Right hindlimb (tissue), 1 donor: Measurements from ENCODE around the gene HK1.
"Not testable (repeated sequence)": the region's sequence is repeated elsewhere in the genome, so short reads cannot be mapped to it uniquely, and the experiment has no call there.

ENCODE experiments used
- DNase-seq: peaks from one replicate; pipeline ENCODE4 v3.0.0-alpha.2; 2018

The HK1 gene

DNA sequence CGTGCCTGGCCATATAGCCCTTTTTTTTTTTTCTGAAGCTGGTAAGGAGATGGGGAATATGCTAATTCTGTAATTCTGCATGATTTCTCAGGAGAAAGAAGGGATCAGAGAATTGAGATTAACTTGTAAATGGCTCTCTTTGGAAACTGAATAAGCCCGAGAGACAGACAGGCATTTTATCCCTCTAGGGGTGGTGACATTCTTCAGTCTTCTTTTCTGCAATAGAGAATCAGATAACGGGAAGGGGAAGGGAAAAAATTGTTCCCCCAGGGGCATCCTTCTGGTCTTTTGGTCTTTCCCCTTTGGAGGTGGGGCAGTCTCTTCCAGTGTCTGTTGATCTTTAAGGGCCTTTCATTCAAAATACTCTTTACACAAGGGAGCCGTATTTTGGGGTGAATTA is 34.2 kb downstream of the HK1 start:
- no peak for DNase-seq

DNA sequence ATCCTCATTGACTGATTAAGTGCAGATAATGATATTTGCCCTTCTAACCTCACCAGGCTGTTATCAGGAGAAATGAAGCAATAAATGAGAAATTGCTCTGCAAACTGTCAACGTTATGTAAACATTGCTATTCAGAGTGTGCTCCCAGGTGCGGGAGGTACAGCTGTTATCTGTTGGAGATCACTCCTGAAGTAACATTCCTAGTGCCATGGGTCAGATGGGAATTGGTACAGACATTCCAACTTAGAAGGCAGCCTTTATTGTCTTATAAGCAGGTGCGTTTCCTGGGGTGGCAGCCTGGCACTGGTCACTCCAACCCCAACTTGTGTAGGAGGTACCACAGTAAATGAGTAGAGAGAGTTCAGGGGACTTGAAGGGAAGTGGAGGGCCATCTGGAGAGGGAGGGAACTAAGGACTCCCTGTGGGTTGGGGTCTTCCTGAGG is 36.8 kb downstream of the HK1 start:
- no peak for DNase-seq

DNA sequence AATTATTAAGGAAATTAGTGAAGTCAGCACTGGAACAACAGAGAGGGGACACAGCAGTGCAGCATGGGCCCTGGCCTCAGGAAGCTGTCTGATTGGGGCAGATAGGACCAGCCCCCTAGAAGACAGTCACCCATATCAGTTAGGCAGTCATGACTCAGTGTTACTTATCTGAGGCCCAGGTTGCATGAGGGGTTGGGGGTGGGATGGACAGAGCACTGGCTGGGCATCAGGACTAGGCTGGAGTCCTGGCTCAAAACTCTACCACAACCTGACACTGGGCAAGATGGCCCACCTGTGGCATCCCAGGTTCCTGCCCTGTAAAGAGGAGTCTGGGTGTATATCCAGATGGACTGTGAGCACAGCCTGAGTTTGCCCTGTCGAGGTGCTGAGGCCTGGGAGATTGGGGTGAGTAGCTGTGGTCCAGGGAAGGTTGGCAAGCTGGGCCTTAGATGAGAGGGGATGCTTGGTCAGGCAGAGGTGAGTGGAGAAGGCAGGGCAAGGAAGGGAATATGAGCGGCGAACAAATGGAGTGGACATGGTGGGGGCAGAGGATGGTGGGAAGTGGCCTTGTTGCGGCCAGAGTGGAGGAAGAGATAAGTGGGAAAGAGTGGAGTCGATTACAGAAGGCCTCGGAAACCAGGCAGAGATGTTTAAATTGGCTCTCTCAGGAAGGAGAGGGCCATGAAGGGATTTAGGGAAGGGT is 37.5 kb downstream of the HK1 start:
- no peak for DNase-seq

DNA sequence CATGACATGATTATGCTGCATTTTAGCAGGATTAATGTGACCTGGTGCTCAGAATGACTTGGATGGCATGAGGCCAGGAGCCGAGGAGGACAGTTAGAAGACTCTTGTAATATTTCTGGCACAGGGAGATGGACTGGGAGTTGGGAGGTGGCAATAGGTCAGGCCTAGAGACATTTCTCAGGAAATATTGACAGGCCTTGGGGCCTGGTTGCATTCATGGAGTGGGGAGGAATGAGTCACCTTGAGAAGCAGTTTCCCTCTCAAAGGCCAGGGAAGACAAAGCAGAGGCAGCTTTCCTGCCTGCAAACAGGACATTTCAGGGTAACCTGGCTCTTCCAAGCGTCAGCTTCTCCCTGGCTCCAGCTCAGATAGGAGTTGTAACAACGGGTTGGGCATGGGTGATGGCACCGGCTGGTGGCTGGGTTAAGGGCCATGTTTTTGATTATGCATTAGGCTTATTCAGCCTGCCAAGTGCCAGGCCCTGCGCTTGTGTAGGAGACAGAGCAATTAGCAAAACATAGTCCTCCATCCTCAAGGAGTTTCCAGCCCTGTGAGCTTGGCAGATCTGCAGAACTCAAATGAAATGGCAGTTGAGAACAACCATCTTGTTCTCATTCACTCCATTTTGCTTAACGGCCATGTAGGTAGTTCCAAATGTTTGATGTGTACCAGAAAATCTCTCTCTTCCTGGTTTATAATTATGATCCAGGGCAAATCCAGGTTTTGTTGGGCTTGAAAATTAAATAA is 38.2 kb downstream of the HK1 start:
- DNase-seq: no peak

DNA sequence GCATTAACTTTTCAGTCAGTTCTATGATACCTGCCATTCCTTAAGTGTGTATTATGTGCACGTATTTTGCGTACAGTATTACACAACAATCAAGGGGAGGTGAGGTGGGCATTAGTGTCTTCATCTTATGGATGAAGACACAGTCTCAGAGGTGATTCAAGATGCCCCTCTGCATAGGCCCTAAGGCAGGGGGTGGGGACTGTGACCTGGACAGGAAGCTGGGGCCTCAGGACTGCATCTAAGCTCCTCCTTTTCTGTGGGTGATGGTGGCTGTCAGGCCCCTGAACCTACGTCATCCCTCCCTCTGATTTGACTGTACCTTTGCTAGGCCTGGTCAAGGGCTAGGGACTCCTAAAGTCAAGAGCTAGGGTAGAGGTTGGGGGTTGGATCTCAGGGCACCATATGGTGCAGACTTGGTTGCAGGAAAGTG is 38.9 kb downstream of the HK1 start:
- DNase-seq: no peak

DNA sequence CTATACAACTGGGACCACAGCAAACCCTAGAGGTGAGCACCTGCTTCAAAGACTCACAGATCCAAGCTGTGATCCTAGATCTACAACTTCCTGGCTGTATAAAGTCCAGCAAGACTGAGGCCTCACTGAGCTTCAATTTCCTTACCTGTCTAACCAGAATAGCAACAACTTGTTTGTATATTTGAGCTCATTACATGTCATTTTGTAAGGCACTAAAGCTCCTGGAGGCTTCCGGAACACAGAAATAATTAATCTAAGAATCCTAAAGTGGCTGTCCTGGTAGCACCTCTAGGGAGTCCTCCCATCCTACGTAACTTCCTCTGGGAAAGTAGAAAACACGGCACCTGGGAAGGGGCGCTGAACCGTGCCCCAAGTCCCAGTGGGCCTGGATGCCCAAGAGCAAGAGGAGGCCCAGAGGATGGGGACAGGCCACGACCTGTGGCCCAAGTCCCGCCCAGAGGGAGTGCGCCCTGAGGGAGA is 39.4 kb downstream of the HK1 start:
- peak; percentile 46 for DNase-seq

DNA sequence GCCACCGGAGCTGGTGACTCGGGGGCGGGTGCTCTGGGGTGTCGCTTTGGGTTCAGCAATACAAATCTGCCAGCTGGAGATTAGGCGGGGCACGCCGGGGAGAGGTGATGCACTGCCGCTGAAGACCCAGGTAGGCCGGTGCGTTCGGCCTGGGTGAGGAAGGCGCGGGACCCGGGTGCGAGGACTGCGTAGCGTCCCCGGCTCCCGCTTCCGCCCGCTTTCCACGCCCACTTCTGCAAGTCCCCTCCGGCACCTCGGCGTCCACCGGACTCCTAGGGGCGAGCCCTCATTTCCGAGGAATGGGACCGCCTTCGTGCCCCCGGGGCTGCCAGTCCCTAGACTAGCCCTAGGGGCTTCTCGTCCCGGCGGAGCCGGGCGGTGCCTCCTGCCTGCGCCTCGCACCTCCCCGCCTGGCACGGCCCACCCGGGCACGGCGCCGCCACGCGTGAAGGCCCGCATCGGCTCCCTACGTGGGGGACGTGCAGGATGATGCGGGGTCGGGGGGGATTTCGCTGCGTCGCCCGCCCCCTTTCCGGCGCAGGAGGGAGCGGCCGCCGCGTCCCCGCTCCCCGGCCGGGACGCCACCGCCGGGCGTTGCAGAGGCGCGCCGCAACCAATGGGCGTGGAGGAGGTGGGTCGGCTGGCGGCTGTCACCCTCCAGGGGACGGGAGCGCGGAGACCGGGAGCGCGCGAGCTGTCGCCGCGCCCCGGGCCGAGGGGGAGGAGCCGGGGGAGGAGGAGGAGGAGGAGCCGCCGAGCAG is 40.0 kb downstream of the HK1 start:
- DNase-seq: peak; percentile 95

DNA sequence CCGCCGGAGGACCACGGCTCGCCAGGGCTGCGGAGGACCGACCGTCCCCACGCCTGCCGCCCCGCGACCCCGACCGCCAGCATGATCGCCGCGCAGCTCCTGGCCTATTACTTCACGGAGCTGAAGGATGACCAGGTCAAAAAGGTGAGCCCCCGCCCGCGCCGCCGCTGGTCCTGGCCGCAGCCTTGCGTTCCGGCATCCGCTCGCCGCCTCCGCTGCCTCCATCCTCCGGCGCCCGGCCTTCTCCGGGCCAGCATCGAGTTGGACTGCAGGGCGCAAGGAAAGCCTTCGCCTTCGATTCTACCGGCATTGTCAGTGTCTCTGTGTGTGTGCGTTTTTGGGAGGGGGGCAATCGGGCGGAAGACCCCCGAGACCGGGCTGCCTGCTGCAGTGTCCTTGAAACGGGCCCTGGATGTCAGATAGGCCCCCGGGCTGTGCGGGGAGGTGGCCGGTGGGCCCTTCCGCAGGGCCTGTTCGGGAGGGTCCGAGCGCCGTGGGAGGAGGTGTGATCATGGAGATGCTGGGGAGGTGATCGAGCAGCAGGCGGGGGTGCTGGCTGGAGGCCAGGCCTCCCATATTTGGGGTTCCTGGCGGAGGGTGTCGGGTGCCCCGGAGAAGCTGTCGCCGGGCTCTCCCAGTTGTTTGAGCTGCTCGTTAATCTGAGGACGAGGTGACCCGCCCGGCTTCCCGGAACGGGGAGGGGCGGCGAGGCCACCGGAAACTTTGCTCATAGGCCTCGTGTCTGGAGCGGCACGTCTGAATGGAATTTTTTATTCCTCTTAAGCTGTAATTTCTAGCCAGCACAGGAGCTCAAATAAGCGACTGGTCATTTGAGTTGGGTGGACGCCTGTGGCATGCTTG is 40.8 kb downstream of the HK1 start:
- peak; percentile 85 for DNase-seq

DNA sequence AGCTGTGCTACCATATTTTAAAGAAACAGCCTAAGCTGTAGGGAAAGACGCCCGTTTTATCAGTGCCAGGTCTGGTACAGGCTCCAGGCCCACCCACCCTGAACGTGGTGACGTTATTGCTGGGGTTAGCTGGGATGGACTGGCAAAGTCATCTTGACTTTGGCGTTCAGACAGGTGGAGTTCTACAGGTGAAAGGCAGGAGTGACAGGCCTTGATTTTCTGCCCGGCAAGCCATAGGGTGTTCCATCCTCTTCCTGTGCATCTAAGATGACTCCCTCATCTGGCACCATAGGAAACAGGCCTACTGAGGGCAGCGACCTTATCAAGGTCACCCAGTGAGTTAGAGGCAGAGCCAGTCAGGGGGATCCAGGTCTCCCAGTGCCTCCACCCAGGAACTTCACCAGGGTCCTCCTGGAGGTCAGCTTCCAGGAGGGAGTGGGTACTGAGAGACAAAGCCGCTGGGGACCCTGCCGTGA is 41.6 kb downstream of the HK1 start:
- no peak for DNase-seq

DNA sequence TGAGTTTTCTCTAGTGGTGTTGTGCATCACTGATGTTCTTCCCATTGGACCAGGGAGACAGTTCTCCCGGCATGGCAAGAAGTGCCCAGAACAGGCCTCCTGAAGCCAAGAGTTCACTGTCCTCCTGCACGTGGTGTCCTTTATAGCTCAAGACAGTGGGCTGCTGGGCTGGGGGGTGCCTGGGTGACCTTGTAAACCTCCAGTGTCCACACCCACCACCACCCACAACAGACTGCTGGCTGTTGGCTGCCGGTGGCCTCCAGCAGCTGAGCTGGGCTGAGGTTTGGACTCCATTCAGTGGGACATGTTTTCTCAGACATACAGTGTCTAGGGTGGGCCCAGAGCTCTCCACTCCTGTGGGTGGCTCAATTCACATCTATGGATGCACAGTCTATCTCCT is 42.2 kb downstream of the HK1 start:
- no peak for DNase-seq

DNA sequence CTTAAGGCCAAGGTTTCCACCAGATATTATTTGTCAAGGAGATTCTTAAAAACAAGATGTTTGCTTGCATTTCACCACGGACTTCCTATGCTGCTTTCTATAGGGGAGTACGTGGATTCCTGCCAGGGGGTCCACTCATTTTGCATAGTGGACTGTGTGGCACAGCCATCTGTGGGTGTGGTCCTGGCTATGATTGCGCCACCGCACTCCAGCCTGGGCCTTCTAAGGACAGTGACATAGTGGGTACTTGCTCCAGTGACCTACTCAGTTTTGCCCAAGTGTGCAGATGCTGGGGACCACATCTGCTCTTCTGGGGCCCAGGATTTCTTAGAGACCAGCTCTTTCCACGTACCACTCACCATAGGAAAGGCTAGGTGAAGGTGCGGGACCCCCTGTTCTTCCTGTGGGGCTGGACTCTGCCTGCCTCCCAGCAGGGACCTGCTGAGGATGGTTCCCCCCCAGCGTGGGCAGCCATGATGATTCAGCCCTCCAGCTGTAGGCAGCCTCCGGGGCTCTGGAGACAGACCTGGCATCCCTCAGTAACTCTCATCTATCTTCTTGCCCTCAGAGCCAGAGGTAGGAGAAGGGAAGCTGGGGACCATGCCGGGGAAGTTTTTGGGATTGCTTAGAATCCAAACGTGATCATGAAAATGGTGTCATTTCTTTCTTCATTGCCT is 42.9 kb downstream of the HK1 start:
- DNase-seq: no peak

DNA sequence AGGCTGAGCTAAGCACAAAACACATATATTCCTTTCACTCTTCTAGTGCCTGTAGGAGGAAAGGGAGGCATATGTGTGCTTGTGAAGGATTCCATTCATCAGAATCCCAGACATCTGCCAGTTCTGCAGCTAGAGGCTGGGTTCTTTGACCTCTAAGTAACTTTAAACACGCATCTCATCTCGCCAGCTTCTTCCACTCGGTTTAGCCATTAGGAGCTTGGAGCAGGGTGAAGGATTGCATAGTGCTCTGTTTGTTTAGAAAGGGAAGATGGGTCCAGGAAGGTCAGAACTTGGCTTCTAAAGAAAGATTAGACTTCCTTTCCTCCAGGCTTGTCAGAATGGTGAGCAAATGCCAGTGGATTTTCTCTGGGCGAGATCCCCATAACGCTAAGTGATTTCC is 43.6 kb downstream of the HK1 start:
- DNase-seq: no peak

DNA sequence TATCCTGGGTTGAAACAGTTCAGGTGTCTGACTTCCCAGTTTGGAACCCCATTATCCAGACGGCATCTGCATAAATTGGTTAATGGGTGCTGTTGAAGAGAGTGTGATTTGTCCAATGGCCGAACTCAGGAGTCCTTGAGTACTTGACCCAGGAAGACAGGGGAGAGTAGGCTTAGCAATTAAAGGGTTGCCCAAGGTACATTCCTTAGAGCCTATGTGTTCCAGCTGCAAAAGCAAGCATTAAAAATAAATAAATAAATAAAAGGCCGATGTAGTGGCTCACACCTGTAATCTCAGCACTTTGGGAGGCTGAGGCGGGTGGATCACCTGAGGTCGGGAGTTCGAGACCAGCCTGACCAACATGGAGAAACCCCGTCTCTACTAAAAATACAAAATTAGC is 44.0 kb downstream of the HK1 start:
- DNase-seq: not testable (repeated sequence)

DNA sequence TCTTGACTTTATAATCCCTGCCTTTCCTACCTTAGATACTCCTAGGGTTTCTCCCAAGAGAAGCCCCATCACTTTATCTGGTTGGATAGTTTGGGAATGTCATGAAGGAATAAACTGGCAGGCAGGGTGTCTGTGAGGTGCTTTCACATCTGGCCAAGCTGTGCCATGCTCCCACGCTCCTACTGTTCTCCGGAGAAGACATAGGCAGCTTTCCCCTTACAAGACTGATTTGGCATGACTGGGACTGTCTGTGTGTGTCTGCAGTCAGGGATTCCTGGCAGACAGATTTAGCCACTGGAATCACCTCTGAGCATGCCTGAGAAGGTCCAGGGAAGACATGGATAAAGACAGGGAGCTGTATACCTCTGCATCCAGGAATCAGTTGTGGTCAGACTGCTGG is 45.3 kb downstream of the HK1 start:
- DNase-seq: no peak

DNA sequence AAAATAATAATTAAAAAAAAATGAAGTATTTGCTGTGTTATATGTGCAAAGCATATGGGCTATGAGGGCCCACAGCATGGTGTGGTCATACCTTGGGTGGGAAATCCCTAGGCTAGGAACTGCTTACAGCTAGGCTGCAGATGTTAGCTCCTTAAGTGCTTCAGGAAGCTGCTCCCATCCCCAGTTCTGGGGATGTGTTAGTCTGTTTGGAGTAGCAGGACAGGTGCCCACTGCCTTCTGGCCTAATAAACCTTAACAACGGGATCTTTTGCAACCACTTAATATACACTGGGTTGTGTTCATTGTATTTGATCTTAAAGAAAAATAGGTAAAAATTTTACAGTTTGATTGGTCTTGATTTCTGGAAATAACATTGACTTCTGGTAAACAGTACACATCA is 46.3 kb downstream of the HK1 start:
- no peak for DNase-seq

DNA sequence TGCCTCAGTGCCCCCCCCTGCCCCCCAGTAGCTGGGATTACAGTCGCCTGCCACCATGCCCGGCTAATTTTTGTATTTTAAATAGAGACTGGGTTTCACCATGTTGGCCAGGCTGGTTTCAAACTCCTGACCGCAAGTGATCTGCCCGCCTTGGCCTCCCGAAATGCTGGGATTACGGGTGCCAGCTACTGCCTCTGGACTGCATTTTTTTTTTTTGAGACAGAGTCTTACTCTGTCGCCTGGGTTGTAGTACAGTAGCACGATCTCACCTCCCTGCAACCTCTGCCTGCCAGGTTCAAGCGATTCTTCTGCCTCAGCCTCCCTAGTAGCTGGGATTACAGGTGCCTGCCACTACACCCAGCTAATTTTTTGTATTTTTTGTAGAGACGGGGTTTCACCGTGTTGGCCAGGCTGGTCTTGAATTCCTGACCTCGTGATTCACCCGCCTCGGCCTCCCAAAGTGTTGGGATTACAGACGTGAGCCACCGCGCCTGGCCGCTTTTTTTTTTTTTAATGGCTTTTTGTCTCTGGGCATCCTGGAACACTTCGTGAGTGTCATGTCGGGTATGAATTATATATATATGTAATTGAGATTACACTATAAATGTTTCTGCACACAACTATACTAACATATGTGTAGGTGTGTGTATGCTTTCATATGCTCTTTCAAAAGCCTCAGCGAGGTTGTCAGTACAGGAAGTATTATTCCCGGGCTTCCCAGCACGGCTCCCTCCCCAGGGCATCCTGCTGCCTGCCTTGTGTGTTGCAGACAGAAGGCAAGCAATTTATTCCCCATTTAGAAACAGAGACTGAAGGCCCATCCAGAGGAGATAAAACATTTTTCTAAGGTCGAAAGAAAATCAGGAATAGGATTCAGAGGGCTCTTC is 47.6 kb downstream of the HK1 start:
- DNase-seq: not testable (repeated sequence)

DNA sequence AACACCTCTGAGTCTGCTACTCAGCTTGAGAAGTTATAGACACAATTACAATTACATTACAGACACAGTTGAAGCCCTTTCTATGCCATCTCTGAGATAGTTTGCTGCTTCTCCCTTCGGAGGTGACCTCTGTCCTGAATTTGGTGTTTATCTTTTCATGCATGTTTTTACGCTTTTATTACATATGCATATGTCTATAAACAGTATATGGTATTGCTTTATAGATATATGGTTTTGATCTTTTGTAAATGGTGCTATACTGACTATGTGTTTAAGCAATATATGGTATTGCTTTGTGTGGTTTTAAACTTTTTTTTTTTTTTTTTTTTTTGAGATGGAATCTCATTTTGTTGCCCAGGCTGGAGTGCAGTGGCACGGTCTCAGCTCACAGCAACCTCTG is 48.4 kb downstream of the HK1 start:
- DNase-seq: no peak

DNA sequence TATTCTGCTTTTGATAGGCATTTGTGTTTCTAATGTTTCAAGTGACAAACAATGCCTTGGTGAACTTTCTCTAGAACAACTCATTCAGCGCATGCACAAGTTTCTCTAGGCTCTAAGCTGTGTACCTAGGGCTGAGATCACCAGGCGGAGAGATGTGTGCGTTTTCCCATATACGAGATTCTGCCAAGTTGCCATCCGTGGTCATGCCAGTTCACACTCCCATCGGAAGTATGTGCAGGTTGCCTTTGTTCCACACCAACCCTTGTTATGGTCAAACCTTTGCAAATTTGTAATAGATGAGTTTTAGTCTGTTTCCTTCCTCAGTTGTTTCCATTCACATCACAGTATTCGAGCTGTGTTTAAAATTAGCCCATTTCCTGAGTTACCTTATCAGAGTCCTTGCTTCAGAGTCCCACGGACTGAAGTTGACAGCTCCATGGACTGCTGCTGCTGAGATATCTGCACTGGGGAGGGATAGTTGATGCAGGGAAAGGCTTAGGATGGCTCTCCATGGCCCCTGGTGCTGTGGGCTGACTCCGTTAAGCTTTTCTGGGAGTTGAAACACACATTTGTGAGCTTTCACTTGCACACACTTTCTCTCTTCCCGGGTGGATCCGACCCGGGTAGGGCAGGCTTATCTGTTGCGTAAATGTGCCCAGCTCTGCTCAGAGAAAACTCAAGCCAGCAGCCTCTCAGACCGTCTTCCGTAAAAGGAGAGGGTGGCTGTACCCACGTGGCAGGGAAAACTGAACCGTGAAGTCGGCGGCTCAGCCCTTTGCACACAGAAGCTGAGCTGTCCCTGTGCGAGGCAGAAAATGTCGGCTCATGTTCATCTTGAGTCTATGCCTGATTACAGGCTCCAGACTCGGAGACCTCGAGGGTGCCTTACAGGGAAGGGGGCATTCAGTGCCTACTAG is 49.4 kb downstream of the HK1 start:
- peak; percentile 56 for DNase-seq

DNA sequence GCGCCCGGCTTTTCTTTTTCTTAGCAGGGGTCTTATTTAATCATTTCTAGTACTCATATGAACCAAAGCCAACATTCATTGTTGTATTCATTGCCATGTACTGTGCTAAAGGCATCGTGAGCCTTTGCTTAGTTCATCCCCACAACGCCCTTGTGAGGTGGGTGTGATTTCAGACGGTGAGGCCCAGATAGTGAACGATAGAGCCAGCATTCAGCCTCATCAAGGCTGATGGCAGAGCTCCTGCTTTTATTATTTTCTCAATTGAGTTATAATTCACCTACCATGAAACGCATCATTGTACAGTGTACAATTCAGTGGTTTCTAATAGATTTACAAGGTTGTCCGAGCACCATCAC is 50.1 kb downstream of the HK1 start:
- DNase-seq: no peak

DNA sequence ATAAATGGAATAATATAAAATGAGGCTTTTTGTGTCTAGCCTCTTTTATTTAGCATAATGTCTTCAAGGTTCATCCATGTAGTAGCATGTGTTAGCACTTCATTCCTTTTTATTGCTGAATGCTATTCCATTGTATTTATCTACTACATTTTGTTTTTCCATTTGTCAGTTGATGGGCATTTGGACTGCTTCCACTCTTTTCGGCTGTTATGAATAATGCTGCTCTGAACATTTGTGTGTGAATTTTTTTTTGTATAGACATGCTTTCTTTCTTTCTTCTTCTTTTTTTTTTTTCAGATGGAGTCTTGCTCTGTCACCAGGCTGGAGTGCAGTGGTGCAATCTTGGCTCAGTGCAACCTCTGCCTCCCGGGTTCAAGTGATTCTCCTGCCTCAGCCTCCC is 50.6 kb downstream of the HK1 start:
- not testable (repeated sequence) for DNase-seq
